Keratinocyte (primary cell): ENCODE data around the gene EXOC6B. TPM values are rescaled to one million over a fixed set of nuclear protein-coding genes. Genes with fewer than 3 reads are reported as not detected.

Source experiments
- DNase-seq: peaks from one replicate; pipeline ENCODE4 v3.0.0-alpha.2; 2011; ENCODE audit warnings: low read depth, missing footprints, low spot score
- FAIRE-seq: peaks from 2 replicates; lab custom pipeline; 2011; peaks lifted over from hg19 to GRCh38; lab: Jason Lieb, UNC
- H2AFZ ChIP-seq: 2 replicates; pipeline ENCODE4 v1.6.0; 2012; ENCODE audit warnings: low read length, control low read depth, inconsistent platforms; ENCODE audit not compliant: control insufficient read depth
- H3K27ac ChIP-seq: 2 replicates; pipeline ENCODE4 v1.5.1; 2011; ENCODE audit warnings: low read length; ENCODE audit not compliant: control insufficient read depth, insufficient read depth
- H3K27me3 ChIP-seq: 3 replicates; pipeline ENCODE4 v1.6.0; 2011; ENCODE audit warnings: low read length; ENCODE audit not compliant: control insufficient read depth, insufficient read depth; ENCODE audit errors: extremely low read depth
- H3K36me3 ChIP-seq, 2 experiments: 2 replicates in 1 of 2; 3 replicates in 1 of 2; pipeline ENCODE4 v1.5.1; 2011; ENCODE audit warnings: low read length in 2 of 2, mild to moderate bottlenecking in 1 of 2; ENCODE audit not compliant: control insufficient read depth in 2 of 2, insufficient read depth in 2 of 2; ENCODE audit errors: extremely low read depth in 1 of 2
- H3K4me1 ChIP-seq: 3 replicates; pipeline ENCODE4 v1.5.1; 2011; ENCODE audit warnings: low read length; ENCODE audit not compliant: control insufficient read depth, insufficient read depth; ENCODE audit errors: extremely low read depth
- H3K4me2 ChIP-seq: 3 replicates; pipeline ENCODE4 v1.6.0; 2011; ENCODE audit warnings: low read depth, low read length; ENCODE audit not compliant: control insufficient read depth, insufficient read depth; ENCODE audit errors: extremely low read depth
- H3K4me3 ChIP-seq, 3 experiments: fragments of 200-600 bp in 1 of 3; sonication (generic) in 1 of 3; 2 replicates in 2 of 3; 3 replicates in 1 of 3; pipeline ENCODE4 v1.5.1; 2011 to 2016; ENCODE audit warnings: low read length in 3 of 3, mild to moderate bottlenecking in 3 of 3, control low read depth in 2 of 3, inconsistent platforms in 1 of 3, low read depth in 1 of 3, mixed read lengths in 1 of 3, mixed run types in 1 of 3, moderate library complexity in 1 of 3; ENCODE audit not compliant: control insufficient read depth in 2 of 3, insufficient read depth in 2 of 3; ENCODE audit errors: extremely low read depth in 1 of 3
- H3K79me2 ChIP-seq: 2 replicates; pipeline ENCODE4 v1.6.0; 2012; ENCODE audit warnings: low read length; ENCODE audit not compliant: control insufficient read depth, insufficient read depth
- H3K9ac ChIP-seq: 3 replicates; pipeline ENCODE4 v1.6.0; 2011; ENCODE audit warnings: low read length; ENCODE audit not compliant: control insufficient read depth, insufficient read depth; ENCODE audit errors: extremely low read depth
- H3K9me1 ChIP-seq: 3 replicates; pipeline ENCODE4 v1.6.0; 2011; ENCODE audit warnings: low read length; ENCODE audit not compliant: control insufficient read depth, insufficient read depth; ENCODE audit errors: extremely low read depth
- H3K9me3 ChIP-seq: 2 replicates; pipeline ENCODE4 v1.5.1; 2012; ENCODE audit warnings: low read depth, low read length; ENCODE audit not compliant: control insufficient read depth
- H4K20me1 ChIP-seq: 3 replicates; pipeline ENCODE4 v1.6.0; 2011; ENCODE audit warnings: low read length; ENCODE audit not compliant: control insufficient read depth, insufficient read depth; ENCODE audit errors: extremely low read depth
- EZH2 ChIP-seq: IDR thresholded peaks from one replicate; pipeline ENCODE4 v1.6.1; 2012; ENCODE audit warnings: inconsistent platforms, mild to moderate bottlenecking, low read length, moderate library complexity
- dilution Hi-C: fragments of 300-500 bp; cut with MboI; formaldehyde crosslinking; loops from one replicate; pipeline ENCODE4 v1.7.0; 2020; ENCODE audit warnings: low sequenced_read_pairs; ENCODE audit not compliant: extremely low pct_ligation_motif_present
- polyA plus RNA-seq, 5 experiments: library from polyadenylated mRNA; depleted of rRNA in 3 of 5; stranded (reverse) in 3 of 5; stranded (forward) in 1 of 5; unstranded in 1 of 5; fragments of >200 nt; gene quantifications; 1 replicate in 1 of 5; 2 replicates in 3 of 5; 3 replicates in 1 of 5; pipeline versions ENCODE4 v1.2.1 to v1.2.3, GENCODE V29; 2011 to 2012; ENCODE audit warnings: missing spikeins in 2 of 5, low read depth in 1 of 5, low replicate concordance in 1 of 5
- TF ChIP-seq, protein P1 (sequence below), 3 experiments: IDR thresholded peaks in 1 of 3; conservative IDR thresholded peaks in 1 of 3; optimal IDR thresholded peaks in 1 of 3; 2 replicates in 2 of 3; 3 replicates in 1 of 3; pipeline versions ENCODE3 to v1.5.1; 2011; ENCODE audit warnings: low read length in 3 of 3, mild to moderate bottlenecking in 3 of 3, moderate library complexity in 2 of 3, control low read depth in 1 of 3, inconsistent platforms in 1 of 3; ENCODE audit not compliant: insufficient read depth in 2 of 3; ENCODE audit errors: extremely low read depth in 1 of 3

The EXOC6B gene
- polyA plus RNA-seq, 1 donor (not counting 4 experiments of a cell fraction or from before 2014, with no cell fraction given) = 37.3 TPM

DNA sequence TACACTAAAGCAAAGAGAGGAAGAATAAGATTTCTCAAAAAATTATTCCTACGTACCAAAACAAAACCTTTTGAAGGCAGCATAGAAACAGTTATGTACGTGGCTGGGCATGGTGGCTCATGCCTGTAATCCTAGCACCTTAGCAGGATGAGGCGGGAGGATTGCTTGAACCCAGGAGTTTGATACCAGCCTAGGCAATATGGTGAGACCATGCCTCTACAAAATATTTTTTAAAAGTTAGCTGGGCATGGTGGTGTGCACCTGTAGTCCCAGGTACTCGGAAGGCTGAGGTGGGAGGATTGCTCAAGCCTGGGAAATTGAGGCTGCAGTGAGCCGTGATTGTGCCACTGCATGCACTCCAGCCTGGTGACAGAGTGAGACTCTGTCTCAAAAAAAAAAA lies 663.3 kb downstream of the EXOC6B start:
- no peaks in the 10 kb centered on the region for H4K20me1 ChIP-seq
- no peak overlapping the region for H3K9ac ChIP-seq
- no peaks in the 10 kb centered on the region for H3K9me1 ChIP-seq
- H3K9me3 ChIP-seq = no peaks in the 10 kb centered on the region
- H3K4me3 ChIP-seq = no peak overlapping the region
- H3K27ac ChIP-seq = no peak overlapping the region
- TF ChIP-seq EZH2 = no peak
- TF ChIP-seq, protein P1, sequence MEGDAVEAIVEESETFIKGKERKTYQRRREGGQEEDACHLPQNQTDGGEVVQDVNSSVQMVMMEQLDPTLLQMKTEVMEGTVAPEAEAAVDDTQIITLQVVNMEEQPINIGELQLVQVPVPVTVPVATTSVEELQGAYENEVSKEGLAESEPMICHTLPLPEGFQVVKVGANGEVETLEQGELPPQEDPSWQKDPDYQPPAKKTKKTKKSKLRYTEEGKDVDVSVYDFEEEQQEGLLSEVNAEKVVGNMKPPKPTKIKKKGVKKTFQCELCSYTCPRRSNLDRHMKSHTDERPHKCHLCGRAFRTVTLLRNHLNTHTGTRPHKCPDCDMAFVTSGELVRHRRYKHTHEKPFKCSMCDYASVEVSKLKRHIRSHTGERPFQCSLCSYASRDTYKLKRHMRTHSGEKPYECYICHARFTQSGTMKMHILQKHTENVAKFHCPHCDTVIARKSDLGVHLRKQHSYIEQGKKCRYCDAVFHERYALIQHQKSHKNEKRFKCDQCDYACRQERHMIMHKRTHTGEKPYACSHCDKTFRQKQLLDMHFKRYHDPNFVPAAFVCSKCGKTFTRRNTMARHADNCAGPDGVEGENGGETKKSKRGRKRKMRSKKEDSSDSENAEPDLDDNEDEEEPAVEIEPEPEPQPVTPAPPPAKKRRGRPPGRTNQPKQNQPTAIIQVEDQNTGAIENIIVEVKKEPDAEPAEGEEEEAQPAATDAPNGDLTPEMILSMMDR (optimal IDR thresholded peaks at IDR 0.05 in 1 of 3, IDR thresholded peaks at IDR 0.05 in 1 of 3, conservative IDR thresholded peaks at IDR 0.05 in 1 of 3; ENCODE audit: extremely low read depth in 1 of 3, insufficient read depth in 2 of 3, low read length in 3 of 3) = no peak
- DNase-seq = no peak
- no peaks in the 10 kb centered on the region for H3K36me3 ChIP-seq
- no peaks in the 10 kb centered on the region for H3K79me2 ChIP-seq
- H3K27me3 ChIP-seq = no peaks in the 10 kb centered on the region
- dilution Hi-C loops = no loop called here
- no peak overlapping the region for H2AFZ ChIP-seq
- no peak overlapping the region for H3K4me2 ChIP-seq
- FAIRE-seq = no peak
- peaks cover 4% of the 10 kb centered on the region for H3K4me1 ChIP-seq

DNA sequence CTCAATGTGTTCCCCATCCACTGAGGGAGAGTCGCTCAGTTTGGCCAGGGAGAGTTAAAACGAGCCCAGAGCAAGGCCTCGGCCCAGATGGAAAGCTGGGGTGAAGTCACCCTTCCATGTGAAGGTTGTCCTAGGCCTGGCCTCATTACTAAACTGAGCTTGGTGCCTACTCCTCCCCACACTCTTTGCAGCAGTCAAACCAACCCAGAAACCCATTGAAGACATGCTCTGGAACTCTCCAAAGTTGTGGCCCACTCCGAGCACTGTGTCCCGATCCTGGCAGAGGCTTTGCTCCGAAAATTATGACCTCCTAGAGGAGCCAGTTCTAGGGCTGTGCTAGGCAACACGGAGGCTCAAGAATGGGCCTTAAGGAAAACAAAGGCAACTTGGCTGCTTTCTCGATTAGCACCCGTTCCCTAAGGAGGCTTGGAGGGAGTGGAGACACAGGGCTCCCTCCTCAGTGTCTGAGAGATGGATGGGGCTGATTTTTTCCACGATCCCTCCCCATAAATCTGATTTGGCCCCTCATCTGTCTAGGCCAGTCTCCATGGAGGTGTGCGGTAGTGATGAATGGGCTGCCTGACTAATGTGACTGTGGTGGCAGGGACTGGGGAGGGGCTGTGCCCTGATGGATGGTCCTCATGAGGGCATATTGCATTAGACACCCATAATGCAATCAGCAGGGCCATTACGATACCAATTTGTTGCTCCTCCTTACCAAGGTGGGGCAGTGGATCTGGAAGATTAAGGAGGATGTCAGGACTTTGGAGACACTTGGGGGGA lies 666.4 kb downstream of the EXOC6B start:
- H3K4me1 ChIP-seq = no peaks in the 10 kb centered on the region
- DNase-seq = no peak
- no peaks in the 10 kb centered on the region for H4K20me1 ChIP-seq
- H3K9me3 ChIP-seq = no peaks in the 10 kb centered on the region
- no peak overlapping the region for H3K4me3 ChIP-seq
- peaks cover 9% of the 10 kb centered on the region for H3K27me3 ChIP-seq
- TF ChIP-seq, protein P1 (optimal IDR thresholded peaks at IDR 0.05 in 1 of 3, IDR thresholded peaks at IDR 0.05 in 1 of 3, conservative IDR thresholded peaks at IDR 0.05 in 1 of 3; ENCODE audit: extremely low read depth in 1 of 3, insufficient read depth in 2 of 3, low read length in 3 of 3) = no peak
- no peak for TF ChIP-seq EZH2
- no peaks in the 10 kb centered on the region for H3K36me3 ChIP-seq
- dilution Hi-C loops = no loop called here
- H3K9ac ChIP-seq = no peak overlapping the region
- no peak overlapping the region for H2AFZ ChIP-seq
- H3K4me2 ChIP-seq = no peak overlapping the region
- no peaks in the 10 kb centered on the region for H3K9me1 ChIP-seq
- H3K27ac ChIP-seq = no peak overlapping the region
- H3K79me2 ChIP-seq = no peaks in the 10 kb centered on the region
- FAIRE-seq = no peak
